ENCODE results near the gene PTPN7. TPM values are rescaled to one million over a fixed set of nuclear protein-coding genes. Genes with fewer than 3 reads are reported as not detected.
"Not testable (repeated sequence)": the region's sequence is repeated elsewhere in the genome, so short reads cannot be mapped to it uniquely, and the experiment has no call there.

Gene PTPN7
- polyA plus RNA-seq, 2 of the 4 experiments (the other 2 are of a cell fraction), result 0.08 TPM; not detected in 1

GRCh38 chr1:202113690-202114300, 46.6 kb downstream of the PTPN7 start:
- ATAC-seq (peak in 1 of 2 experiments; percentile 20; a peak in 4 of 6 replicates), FAIRE-seq (no peak), DNase-seq (ENCODE audit: low read depth in 1 of 2, low spot score in 1 of 2) (peak in 1 of 2 experiments; percentile 46)
- H3K4me1 ChIP-seq, result peaks cover 73% of the 10 kb centered on the region
- peak overlapping the region; percentile 61 for H3K4me2 ChIP-seq
- no peak overlapping the region for H3K4me3 ChIP-seq
- H3K9me3 ChIP-seq, result no peaks in the 10 kb centered on the region
- ChIA-PET CTCF (interaction anchor here (0.9 to 31.9 kb wide), 8 partner anchors 10 to 218 kb away, joined by 3 to 1624 read pairs (median 6); partner anchors contain the start of genes ELF3 and RNPEP), POLR2A (interaction anchor here (0.6 to 4.4 kb wide), 8 partner anchors 11 to 114 kb away, joined by 3 to 93 read pairs (median 6); partner anchors contain the start of gene ELF3)
- TF ChIP-seq ESRRA (IDR thresholded peaks at IDR 0.05; ENCODE audit: borderline replicate concordance, low read length) (no peak), MAX (IDR thresholded peaks at IDR 0.05) (0 out of 2 replicates have a peak, but pooled peaks have one; percentile 10)
- WGBS (ENCODE audit: missing lambda C conversion rate), result 32% methylated on average over 2 of the region's 2 CpGs
- H3K27ac ChIP-seq, result peak overlapping the region; percentile 88 to 94

- H3K4me2 ChIP-seq, result peak overlapping the region; percentile 61
- 0 out of 2 replicates have a peak, but pooled peaks have one; percentile 23 for TF ChIP-seq JUNB (IDR thresholded peaks at IDR 0.05)
- TF ChIP-seq PBX3 (IDR thresholded peaks at IDR 0.05), result no peak
- no peak for TF ChIP-seq HES2 (IDR thresholded peaks at IDR 0.05)
- peak; percentile 73; the same call in 1 of the 2 replicates for TF ChIP-seq GATA3 (IDR thresholded peaks at IDR 0.05; ENCODE audit: borderline replicate concordance)
- TF ChIP-seq HOXB13 (CRISPR knock-in tag; IDR thresholded peaks at IDR 0.05; ENCODE audit: low read depth), result 0 out of 2 replicates have a peak, but pooled peaks have one; percentile 11
- no peak for TF ChIP-seq FOSL2 (IDR thresholded peaks at IDR 0.05)
- peak; percentile 30; the same call in 1 of the 2 replicates for TF ChIP-seq FOSL2 (CRISPR knock-in tag; IDR thresholded peaks at IDR 0.05)
- TF ChIP-seq MAX (IDR thresholded peaks at IDR 0.05), result peak; percentile 53; the same call in 1 of the 2 replicates
- no peak for TF ChIP-seq SREBF2 (IDR thresholded peaks at IDR 0.05)
- peak; percentile 24 to 25; a peak in 3 of 5 replicates for TF ChIP-seq RAD21 (conservative IDR thresholded peaks at IDR 0.05 in 1 of 2, IDR thresholded peaks at IDR 0.05 in 1 of 2)
- peak; percentile 23; the same call in 1 of the 3 replicates for TF ChIP-seq SMC3 (IDR thresholded peaks at IDR 0.05)
- no peaks in the 10 kb centered on the region for H3K9me3 ChIP-seq
- CTCF ChIA-PET, result interaction anchor here (0.6 to 31.9 kb wide), 13 partner anchors 9 to 545 kb away, joined by 3 to 1624 read pairs (median 3); partner anchors contain the start of genes ELF3, GPR37L1 and RNPEP
- ATAC-seq, result peak; percentile 76 to 80
- 0% methylated on average over 4 of the region's 5 CpGs for WGBS (ENCODE audit: missing lambda C conversion rate)
- DNase-seq (ENCODE audit: low read depth in 1 of 2, low spot score in 1 of 2), result peak; percentile 62 to 85
- POLR2A ChIA-PET, result interaction anchor here (0.6 to 4.4 kb wide), 7 partner anchors 12 to 106 kb away, joined by 3 to 93 read pairs (median 6); partner anchors contain the start of gene ELF3
- H3K4me1 ChIP-seq, result peaks cover 73% of the 10 kb centered on the region
- no peak for FAIRE-seq
- no peak overlapping the region for H3K4me3 ChIP-seq
- H3K27ac ChIP-seq, result peak overlapping the region; percentile 88 to 94
Measured at GRCh38 chr1:202112859-202113689, 47.3 kb downstream of the PTPN7 start.

- not testable (repeated sequence) for ATAC-seq; FAIRE-seq; H3K4me3 ChIP-seq; H3K9me3 ChIP-seq; DNase-seq (ENCODE audit: low read depth in 1 of 2, low spot score in 1 of 2); H3K4me2 ChIP-seq
- CTCF ChIA-PET, result interaction anchor here (2.3 to 31.9 kb wide), 2 partner anchors 109 to 216 kb away, joined by 7 to 1624 read pairs; partner anchors contain the start of genes ELF3 and RNPEP
- 78% methylated on average over 7 of the region's 7 CpGs for WGBS (ENCODE audit: missing lambda C conversion rate)
- H3K27ac ChIP-seq, result peak overlapping the region; percentile 88 to 94
- POLR2A ChIA-PET, result interaction anchor here (0.9 kb wide), 1 partner anchor 100 kb away, joined by 3 read pairs; no protein-coding TSS in a partner anchor
- H3K4me1 ChIP-seq, result peaks cover 84% of the 10 kb centered on the region
Measured at GRCh38 chr1:202111589-202111988, 48.8 kb downstream of the PTPN7 start.

- ChIA-PET POLR2A (interaction anchor here (0.9 kb wide), 1 partner anchor 99 kb away, joined by 3 read pairs; no protein-coding TSS in a partner anchor), CTCF (interaction anchor here (6.2 to 31.9 kb wide), 2 partner anchors 8 to 109 kb away, joined by 55 to 1624 read pairs; partner anchors contain the start of genes ELF3 and RNPEP)
- Histone ChIP-seq H3K4me2 (no peak overlapping the region), H3K27ac (peak overlapping the region; percentile 88 to 94), H3K9me3 (no peaks in the 10 kb centered on the region), H3K4me1 (peaks cover 90% of the 10 kb centered on the region), H3K4me3 (no peak overlapping the region)
- TF ChIP-seq PHF8 (IDR thresholded peaks at IDR 0.05; ENCODE audit: borderline replicate concordance, low read depth), result no peak
- TF ChIP-seq JUN (IDR thresholded peaks at IDR 0.05), result no peak
- DNase-seq (ENCODE audit: low read depth in 1 of 2, low spot score in 1 of 2), result no peak
- no peak for FAIRE-seq
- no peak for ATAC-seq
- 78% methylated on average over 3 of the region's 3 CpGs for WGBS (ENCODE audit: missing lambda C conversion rate)
Measured at GRCh38 chr1:202110977-202111376, 49.4 kb downstream of the PTPN7 start.
